HG03565 (cell line): ENCODE measurements around the gene TEX22.

Source experiments
- ATAC-seq: cut with Tn5 transposase; IDR thresholded peaks from one replicate; pipeline ENCODE4 v1.9.1; 2021; ENCODE audit warnings: mild to moderate bottlenecking, moderate library complexity; ENCODE audit not compliant: unreplicated experiment

TEX22 gene

GRCh38 chr14:105366386-105367074, 31.8 kb upstream of the TEX22 start:
- ATAC-seq: no peak

GRCh38 chr14:105367116-105368031, 31.0 kb upstream of the TEX22 start:
- no peak for ATAC-seq

- ATAC-seq: no peak
Observed at GRCh38 chr14:105368032-105368417, 30.3 kb upstream of the TEX22 start.

- ATAC-seq: no peak
Observed at GRCh38 chr14:105368426-105368825, 29.9 kb upstream of the TEX22 start.

GRCh38 chr14:105368910-105369652, 29.3 kb upstream of the TEX22 start:
- ATAC-seq: no peak

- no peak for ATAC-seq
Observed at GRCh38 chr14:105369653-105370040, 28.7 kb upstream of the TEX22 start.

GRCh38 chr14:105374389-105374788, 23.9 kb upstream of the TEX22 start:
- ATAC-seq: no peak

- ATAC-seq: no peak
Observed at GRCh38 chr14:105375635-105376057, 22.7 kb upstream of the TEX22 start.

- ATAC-seq: no peak
Observed at GRCh38 chr14:105376521-105377440, 21.6 kb upstream of the TEX22 start.

GRCh38 chr14:105377555-105378182, 20.7 kb upstream of the TEX22 start:
- ATAC-seq: no peak

GRCh38 chr14:105378199-105378598, 20.1 kb upstream of the TEX22 start:
- no peak for ATAC-seq

GRCh38 chr14:105378873-105379685, 19.3 kb upstream of the TEX22 start:
- ATAC-seq: no peak

- no peak for ATAC-seq
Observed at GRCh38 chr14:105379946-105380345, 18.4 kb upstream of the TEX22 start.

- ATAC-seq: no peak
Observed at GRCh38 chr14:105380756-105381155, 17.6 kb upstream of the TEX22 start.

GRCh38 chr14:105381446-105382342, 16.6 kb upstream of the TEX22 start:
- ATAC-seq: no peak

- no peak for ATAC-seq
Observed at GRCh38 chr14:105382343-105383082, 15.8 kb upstream of the TEX22 start.

- no peak for ATAC-seq
Observed at GRCh38 chr14:105383083-105383730, 15.1 kb upstream of the TEX22 start.
